K562 (cell line): ENCODE data around the gene PIK3CB. TPM values are rescaled to one million over a fixed set of nuclear protein-coding genes. Genes with fewer than 3 reads are reported as not detected.

Experiments used
- ERF ChIP-seq: fragments of 450-650 bp; formaldehyde crosslinking; IDR thresholded peaks from 2 replicates; pipeline ENCODE4 v1.4.0; 2020; ENCODE audit warnings: mild to moderate bottlenecking, mixed read lengths
- ESRRB ChIP-seq: fragments of 250-450 bp; sonication (Bioruptor Pico); IDR thresholded peaks from 2 replicates; pipeline ENCODE4 v1.5.0; 2020; ENCODE audit warnings: mild to moderate bottlenecking, moderate library complexity, borderline replicate concordance
- EZH2 ChIP-seq: IDR thresholded peaks from 2 replicates; pipeline ENCODE4 v1.6.1; 2012; ENCODE audit warnings: low read depth, mild to moderate bottlenecking, inconsistent platforms, low read length, borderline replicate concordance
- FIP1L1 ChIP-seq: fragments of 200-400 bp; formaldehyde crosslinking; IDR thresholded peaks from 2 replicates; pipeline ENCODE4 v1.6.1; 2018; ENCODE audit warnings: mild to moderate bottlenecking, low read depth, low read length; ENCODE audit not compliant: poor library complexity, severe bottlenecking
- FOXJ2 ChIP-seq: fragments of 200-800 bp; sonication (Bioruptor generic); IDR thresholded peaks from 2 replicates; pipeline ENCODE4 v1.6.1; 2016; ENCODE audit warnings: missing genetic modification characterization, missing compliant biosample characterization
- MAFF ChIP-seq: IDR thresholded peaks from 2 replicates; pipeline ENCODE4 v1.6.1; 2012; ENCODE audit warnings: low read length, improper control_type of control experiment
- MCM7 ChIP-seq, 2 experiments: fragments of 450-650 bp; IDR thresholded peaks; 2 replicates each; pipeline ENCODE4 v1.6.1; 2016 to 2018
- SIN3B ChIP-seq: fragments of 450-650 bp; IDR thresholded peaks from 2 replicates; pipeline ENCODE4 v1.6.1; 2017; ENCODE audit warnings: low read depth, mild to moderate bottlenecking, moderate library complexity
- ZNF282 ChIP-seq: sonication (generic); formaldehyde crosslinking; IDR thresholded peaks from 2 replicates; pipeline ENCODE4 v1.8.1; 2023; ENCODE audit warnings: missing genetic modification reagents
- ZNF57 ChIP-seq: fragments of 450-650 bp; formaldehyde crosslinking; IDR thresholded peaks from 2 replicates; pipeline ENCODE4 v1.4.0; 2020; ENCODE audit warnings: mild to moderate bottlenecking, moderate library complexity
- ZSCAN32 ChIP-seq: fragments of 450-650 bp; formaldehyde crosslinking; IDR thresholded peaks from 2 replicates; pipeline ENCODE4 v1.4.0; 2020; ENCODE audit warnings: mild to moderate bottlenecking, moderate library complexity
- polyA plus RNA-seq, 8 experiments: library from polyadenylated mRNA; depleted of rRNA in 4 of 8; stranded (reverse) in 5 of 8; unstranded in 3 of 8; fragments of >200 nt; fragmentation: Nextera tagmentation in 2 of 8; fragmentation: Illumina TruSeq in 1 of 8; extraction: Ambion mirVana in 2 of 8; extraction: Trizol in 1 of 8; gene quantifications; 2 replicates each; pipeline versions ENCODE4 v1.2.1 to v1.2.3, GENCODE V29; 2011 to 2014; ENCODE audit warnings: inconsistent platforms in 1 of 8, missing spikeins in 1 of 8
- total RNA-seq, 7 experiments: library from RNA; depleted of rRNA in 6 of 7; stranded (reverse); fragments of >200 nt in 6 of 7; fragmentation: Illumina TruSeq in 2 of 7; extraction: Trizol in 2 of 7; gene quantifications; 2 replicates each; pipeline versions ENCODE4 v1.2.1 to v1.2.3, GENCODE V29; 2011 to 2021; ENCODE audit warnings: low replicate concordance in 1 of 7
- TF ChIP-seq, protein P1 (sequence below): fragments of 450-650 bp; formaldehyde crosslinking; IDR thresholded peaks from 2 replicates; pipeline ENCODE4 v1.4.0; 2020; ENCODE audit warnings: mild to moderate bottlenecking, moderate library complexity
- TF ChIP-seq, protein P2 (sequence below): fragments of 450-650 bp; formaldehyde crosslinking; IDR thresholded peaks from 2 replicates; pipeline ENCODE4 v1.4.0; 2020; ENCODE audit warnings: mild to moderate bottlenecking, moderate library complexity
- TF ChIP-seq, protein P3 (sequence below), 2 experiments: fragments of 450-650 bp in 1 of 2; IDR thresholded peaks; 2 replicates each; pipeline ENCODE4 v1.6.1; 2011 to 2017; ENCODE audit warnings: low read depth in 2 of 2, antibody characterized with exemption in 1 of 2, borderline replicate concordance in 1 of 2, low read length in 1 of 2, mild to moderate bottlenecking in 1 of 2, mixed read lengths in 1 of 2; ENCODE audit not compliant: control insufficient read depth in 1 of 2
- TF ChIP-seq, protein P4 (sequence below): fragments of 250-450 bp; sonication (Bioruptor Pico); IDR thresholded peaks from 2 replicates; pipeline ENCODE4 v1.4.0; 2020
- TF ChIP-seq, protein P5 (sequence below): IDR thresholded peaks from 2 replicates; pipeline ENCODE4 v1.6.1; 2014; ENCODE audit warnings: antibody characterized with exemption
- TF ChIP-seq, protein P6 (sequence below): fragments of 200-400 bp; formaldehyde crosslinking; IDR thresholded peaks from 2 replicates; pipeline ENCODE4 v1.6.1; 2017; ENCODE audit warnings: mild to moderate bottlenecking, low read depth, low read length, moderate library complexity

Gene PIK3CB
- total and polyA plus RNA-seq, 9 of the 15 experiments (the other 6 are each of a cell fraction or from before 2014, with no cell fraction given): 15.3 to 62.6 (median 28.3) TPM

DNA sequence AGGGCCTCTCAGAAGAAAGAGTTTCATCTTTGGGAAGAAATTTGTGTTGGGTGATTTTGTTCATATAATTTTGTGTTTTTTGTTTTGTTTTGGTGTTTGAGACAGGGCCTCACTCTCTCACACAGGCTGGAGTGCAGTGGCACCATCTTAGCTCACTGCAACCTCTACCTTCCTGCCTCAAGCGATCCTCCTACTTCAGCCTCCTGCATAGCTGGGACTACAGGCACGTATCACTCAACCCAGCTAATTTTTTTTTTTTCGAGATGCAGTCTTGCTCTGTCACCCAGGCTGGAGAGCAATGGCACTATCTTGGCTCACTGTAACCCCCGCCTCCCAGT, 29.0 kb upstream of the PIK3CB start (continued):
- TF ChIP-seq, protein P1, sequence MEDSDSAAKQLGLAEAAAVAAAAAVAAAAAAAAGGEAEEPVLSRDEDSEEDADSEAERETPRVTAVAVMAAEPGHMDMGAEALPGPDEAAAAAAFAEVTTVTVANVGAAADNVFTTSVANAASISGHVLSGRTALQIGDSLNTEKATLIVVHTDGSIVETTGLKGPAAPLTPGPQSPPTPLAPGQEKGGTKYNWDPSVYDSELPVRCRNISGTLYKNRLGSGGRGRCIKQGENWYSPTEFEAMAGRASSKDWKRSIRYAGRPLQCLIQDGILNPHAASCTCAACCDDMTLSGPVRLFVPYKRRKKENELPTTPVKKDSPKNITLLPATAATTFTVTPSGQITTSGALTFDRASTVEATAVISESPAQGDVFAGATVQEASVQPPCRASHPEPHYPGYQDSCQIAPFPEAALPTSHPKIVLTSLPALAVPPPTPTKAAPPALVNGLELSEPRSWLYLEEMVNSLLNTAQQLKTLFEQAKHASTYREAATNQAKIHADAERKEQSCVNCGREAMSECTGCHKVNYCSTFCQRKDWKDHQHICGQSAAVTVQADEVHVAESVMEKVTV (CRISPR knock-in tag): no peak
- no peak for TF ChIP-seq FOXJ2 (tag)
- TF ChIP-seq, protein P2, sequence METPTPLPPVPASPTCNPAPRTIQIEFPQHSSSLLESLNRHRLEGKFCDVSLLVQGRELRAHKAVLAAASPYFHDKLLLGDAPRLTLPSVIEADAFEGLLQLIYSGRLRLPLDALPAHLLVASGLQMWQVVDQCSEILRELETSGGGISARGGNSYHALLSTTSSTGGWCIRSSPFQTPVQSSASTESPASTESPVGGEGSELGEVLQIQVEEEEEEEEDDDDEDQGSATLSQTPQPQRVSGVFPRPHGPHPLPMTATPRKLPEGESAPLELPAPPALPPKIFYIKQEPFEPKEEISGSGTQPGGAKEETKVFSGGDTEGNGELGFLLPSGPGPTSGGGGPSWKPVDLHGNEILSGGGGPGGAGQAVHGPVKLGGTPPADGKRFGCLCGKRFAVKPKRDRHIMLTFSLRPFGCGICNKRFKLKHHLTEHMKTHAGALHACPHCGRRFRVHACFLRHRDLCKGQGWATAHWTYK (CRISPR knock-in tag): 0 out of 2 replicates have a peak, but pooled peaks have one; percentile 8
- TF ChIP-seq, protein P3, sequence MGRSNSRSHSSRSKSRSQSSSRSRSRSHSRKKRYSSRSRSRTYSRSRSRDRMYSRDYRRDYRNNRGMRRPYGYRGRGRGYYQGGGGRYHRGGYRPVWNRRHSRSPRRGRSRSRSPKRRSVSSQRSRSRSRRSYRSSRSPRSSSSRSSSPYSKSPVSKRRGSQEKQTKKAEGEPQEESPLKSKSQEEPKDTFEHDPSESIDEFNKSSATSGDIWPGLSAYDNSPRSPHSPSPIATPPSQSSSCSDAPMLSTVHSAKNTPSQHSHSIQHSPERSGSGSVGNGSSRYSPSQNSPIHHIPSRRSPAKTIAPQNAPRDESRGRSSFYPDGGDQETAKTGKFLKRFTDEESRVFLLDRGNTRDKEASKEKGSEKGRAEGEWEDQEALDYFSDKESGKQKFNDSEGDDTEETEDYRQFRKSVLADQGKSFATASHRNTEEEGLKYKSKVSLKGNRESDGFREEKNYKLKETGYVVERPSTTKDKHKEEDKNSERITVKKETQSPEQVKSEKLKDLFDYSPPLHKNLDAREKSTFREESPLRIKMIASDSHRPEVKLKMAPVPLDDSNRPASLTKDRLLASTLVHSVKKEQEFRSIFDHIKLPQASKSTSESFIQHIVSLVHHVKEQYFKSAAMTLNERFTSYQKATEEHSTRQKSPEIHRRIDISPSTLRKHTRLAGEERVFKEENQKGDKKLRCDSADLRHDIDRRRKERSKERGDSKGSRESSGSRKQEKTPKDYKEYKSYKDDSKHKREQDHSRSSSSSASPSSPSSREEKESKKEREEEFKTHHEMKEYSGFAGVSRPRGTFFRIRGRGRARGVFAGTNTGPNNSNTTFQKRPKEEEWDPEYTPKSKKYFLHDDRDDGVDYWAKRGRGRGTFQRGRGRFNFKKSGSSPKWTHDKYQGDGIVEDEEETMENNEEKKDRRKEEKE (IDR thresholded peaks at IDR 0.05; ENCODE audit: borderline replicate concordance in 1 of 2, control insufficient read depth in 1 of 2, low read depth in 2 of 2, low read length in 1 of 2): peak in 1 of 2 experiments; percentile 69; a peak in 2 of 4 replicates
- 0 out of 2 replicates have a peak, but pooled peaks have one; percentile 45 for TF ChIP-seq ESRRB (CRISPR knock-in tag)
- 0 out of 2 replicates have a peak, but pooled peaks have one; percentile 57 for TF ChIP-seq ZNF57 (CRISPR knock-in tag)
- TF ChIP-seq SIN3B: no peak
- no peak for TF ChIP-seq EZH2
- TF ChIP-seq, protein P4, sequence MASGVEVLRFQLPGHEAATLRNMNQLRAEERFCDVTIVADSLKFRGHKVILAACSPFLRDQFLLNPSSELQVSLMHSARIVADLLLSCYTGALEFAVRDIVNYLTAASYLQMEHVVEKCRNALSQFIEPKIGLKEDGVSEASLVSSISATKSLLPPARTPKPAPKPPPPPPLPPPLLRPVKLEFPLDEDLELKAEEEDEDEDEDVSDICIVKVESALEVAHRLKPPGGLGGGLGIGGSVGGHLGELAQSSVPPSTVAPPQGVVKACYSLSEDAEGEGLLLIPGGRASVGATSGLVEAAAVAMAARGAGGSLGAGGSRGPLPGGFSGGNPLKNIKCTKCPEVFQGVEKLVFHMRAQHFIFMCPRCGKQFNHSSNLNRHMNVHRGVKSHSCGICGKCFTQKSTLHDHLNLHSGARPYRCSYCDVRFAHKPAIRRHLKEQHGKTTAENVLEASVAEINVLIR (CRISPR knock-in tag): no peak
- peak; percentile 57; the same call in 1 of the 2 replicates for TF ChIP-seq ERF
- TF ChIP-seq, protein P5, sequence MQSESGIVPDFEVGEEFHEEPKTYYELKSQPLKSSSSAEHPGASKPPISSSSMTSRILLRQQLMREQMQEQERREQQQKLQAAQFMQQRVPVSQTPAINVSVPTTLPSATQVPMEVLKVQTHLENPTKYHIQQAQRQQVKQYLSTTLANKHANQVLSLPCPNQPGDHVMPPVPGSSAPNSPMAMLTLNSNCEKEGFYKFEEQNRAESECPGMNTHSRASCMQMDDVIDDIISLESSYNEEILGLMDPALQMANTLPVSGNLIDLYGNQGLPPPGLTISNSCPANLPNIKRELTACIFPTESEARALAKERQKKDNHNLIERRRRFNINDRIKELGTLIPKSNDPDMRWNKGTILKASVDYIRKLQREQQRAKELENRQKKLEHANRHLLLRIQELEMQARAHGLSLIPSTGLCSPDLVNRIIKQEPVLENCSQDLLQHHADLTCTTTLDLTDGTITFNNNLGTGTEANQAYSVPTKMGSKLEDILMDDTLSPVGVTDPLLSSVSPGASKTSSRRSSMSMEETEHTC: no peak
- TF ChIP-seq, protein P6, sequence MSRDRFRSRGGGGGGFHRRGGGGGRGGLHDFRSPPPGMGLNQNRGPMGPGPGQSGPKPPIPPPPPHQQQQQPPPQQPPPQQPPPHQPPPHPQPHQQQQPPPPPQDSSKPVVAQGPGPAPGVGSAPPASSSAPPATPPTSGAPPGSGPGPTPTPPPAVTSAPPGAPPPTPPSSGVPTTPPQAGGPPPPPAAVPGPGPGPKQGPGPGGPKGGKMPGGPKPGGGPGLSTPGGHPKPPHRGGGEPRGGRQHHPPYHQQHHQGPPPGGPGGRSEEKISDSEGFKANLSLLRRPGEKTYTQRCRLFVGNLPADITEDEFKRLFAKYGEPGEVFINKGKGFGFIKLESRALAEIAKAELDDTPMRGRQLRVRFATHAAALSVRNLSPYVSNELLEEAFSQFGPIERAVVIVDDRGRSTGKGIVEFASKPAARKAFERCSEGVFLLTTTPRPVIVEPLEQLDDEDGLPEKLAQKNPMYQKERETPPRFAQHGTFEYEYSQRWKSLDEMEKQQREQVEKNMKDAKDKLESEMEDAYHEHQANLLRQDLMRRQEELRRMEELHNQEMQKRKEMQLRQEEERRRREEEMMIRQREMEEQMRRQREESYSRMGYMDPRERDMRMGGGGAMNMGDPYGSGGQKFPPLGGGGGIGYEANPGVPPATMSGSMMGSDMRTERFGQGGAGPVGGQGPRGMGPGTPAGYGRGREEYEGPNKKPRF: no peak
- no peak for TF ChIP-seq MAFF
- no peak for TF ChIP-seq FIP1L1
- no peak for TF ChIP-seq MCM7 (IDR thresholded peaks at IDR 0.05)
- TF ChIP-seq ZNF282 (CRISPR knock-in tag): no peak
- no peak for TF ChIP-seq ZSCAN32
